ENCODE results near the gene ZNF24. TPM values are rescaled to one million over a fixed set of nuclear protein-coding genes. Genes with fewer than 3 reads are reported as not detected.

The ZNF24 gene
- total and polyA plus RNA-seq, 2 of the 4 experiments (the other 2 are of a cell fraction): 7.6 to 20.8 TPM

DNA sequence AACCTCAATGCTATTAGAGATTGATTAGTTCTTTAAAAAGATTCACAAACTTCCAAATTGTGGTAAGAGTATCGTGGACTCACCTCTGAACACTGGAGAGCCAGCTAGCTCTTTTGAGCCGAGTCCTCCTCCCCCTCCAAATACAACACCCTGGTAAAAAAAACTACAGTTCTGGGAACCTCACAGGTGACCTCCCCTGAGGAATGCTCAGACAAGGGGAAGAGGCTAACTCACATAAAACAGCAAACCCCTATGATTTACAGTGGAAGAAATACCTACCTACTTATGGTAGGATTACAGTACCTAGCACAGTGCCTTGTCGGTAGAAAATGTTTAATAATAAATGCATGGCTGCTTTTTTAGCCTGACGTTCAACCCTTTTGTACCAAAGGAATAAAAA is 8.4 kb downstream of the ZNF24 start:
- Histone ChIP-seq H4K8ac (ENCODE audit: low read depth in 2 of 2, low read length in 2 of 2) (no peak overlapping the region), H3K9me3 (ENCODE audit: control insufficient read depth, insufficient read depth, low read length) (no peaks in the 10 kb centered on the region), H4K5ac (ENCODE audit: low read depth, low read length) (no peak overlapping the region), H2BK20ac (ENCODE audit: low read depth, low read length) (no peak overlapping the region), H3K9me1 (ENCODE audit: insufficient read depth, low read length) (peaks cover 4% of the 10 kb centered on the region; the same call in 1 of the 2 replicates), H3K36me3 (ENCODE audit: control insufficient read depth, insufficient read depth, low read length) (peaks cover 47% of the 10 kb centered on the region), H3K4me2 (ENCODE audit: low read depth, low read length) (no peak overlapping the region), H4K20me1 (ENCODE audit: insufficient read depth, low read length) (peaks cover 29% of the 10 kb centered on the region), H2AK5ac (ENCODE audit: low read depth, low read length) (no peak overlapping the region), H3K9ac (ENCODE audit: low read depth, low read length) (no peak overlapping the region), H3K79me1 (ENCODE audit: low read depth in 1 of 2, low read length in 2 of 2) (peaks cover 26 to 43% of the 10 kb centered on the region in 2 experiments), H2AK9ac (replicated peaks; ENCODE audit: low read depth, low read length, poor library complexity) (no peak overlapping the region), H3K14ac (replicated peaks; ENCODE audit: low read depth, low read length) (no peak overlapping the region), H3K27me3 (ENCODE audit: control insufficient read depth, insufficient read depth, low read length) (no peaks in the 10 kb centered on the region), H3K4me3 (ENCODE audit: insufficient read depth, low read depth, low read length) (no peak overlapping the region), H2BK15ac (ENCODE audit: low read depth, low read length) (no peak overlapping the region), H2BK120ac (ENCODE audit: low read depth, low read length) (no peak overlapping the region), H3K4ac (ENCODE audit: low read depth, low read length) (no peak overlapping the region), H3K56ac (ENCODE audit: extremely low read depth, insufficient read depth, low read length) (no peak overlapping the region), H3K18ac (ENCODE audit: low read depth, low read length) (no peak overlapping the region), H4K91ac (ENCODE audit: insufficient read depth, low read depth, low read length) (no peak overlapping the region), H2BK5ac (ENCODE audit: low read depth, low read length, poor library complexity, severe bottlenecking) (no peak overlapping the region), H3K4me1 (ENCODE audit: control insufficient read depth, insufficient read depth, low read length) (no peaks in the 10 kb centered on the region), H3K23ac (ENCODE audit: low read depth, low read length) (no peak overlapping the region), H3K27ac (ENCODE audit: insufficient read depth, low read length) (no peak overlapping the region), H2AFZ (replicated peaks; ENCODE audit: low read length, poor library complexity) (no peak overlapping the region)
- ChIA-PET CTCF (no interaction called here), POLR2A (ENCODE audit: unreplicated experiment) (no interaction called here)
- ATAC-seq (ENCODE audit: low read depth) (no peak), DNase-seq (no peak)
- intact Hi-C loops (cut with micrococcal nuclease) (no loop called here), in situ Hi-C loops (cut with MboI; ENCODE audit: low sequenced_read_pairs) (no loop called here), dilution Hi-C loops (cut with HindIII; ENCODE audit: low sequenced_read_pairs, unreplicated experiment) (no loop called here)
- BruUV-seq (replicated peaks): no TSS peak
- no CpG with 5 or more reads among the region's 4 CpGs for WGBS, 2 experiments (ENCODE audit: extremely low coverage in 2 of 2, insufficient read length in 1 of 2)
- TF ChIP-seq CEBPB (IDR thresholded peaks at IDR 0.05; ENCODE audit: low read depth, low read length) (no peak), RAD21 (IDR thresholded peaks at IDR 0.05; ENCODE audit: low read length) (no peak), POLR2A (IDR thresholded peaks at IDR 0.05; ENCODE audit: low read depth, low read length) (no peak), MXI1 (IDR thresholded peaks at IDR 0.05; ENCODE audit: borderline replicate concordance, low read depth, low read length) (no peak), CHD1 (IDR thresholded peaks at IDR 0.05; ENCODE audit: low read depth, low read length) (no peak), MAZ (IDR thresholded peaks at IDR 0.05; ENCODE audit: borderline replicate concordance, low read depth, low read length) (no peak), BHLHE40 (IDR thresholded peaks at IDR 0.05; ENCODE audit: low read depth, low read length) (no peak), RCOR1 (IDR thresholded peaks at IDR 0.05; ENCODE audit: insufficient replicate concordance, low read length) (no peak), FOS (IDR thresholded peaks at IDR 0.05; ENCODE audit: low read depth, low read length) (no peak), RFX5 (IDR thresholded peaks at IDR 0.05; ENCODE audit: low read depth, low read length) (no peak)
- TF ChIP-seq, protein P1, sequence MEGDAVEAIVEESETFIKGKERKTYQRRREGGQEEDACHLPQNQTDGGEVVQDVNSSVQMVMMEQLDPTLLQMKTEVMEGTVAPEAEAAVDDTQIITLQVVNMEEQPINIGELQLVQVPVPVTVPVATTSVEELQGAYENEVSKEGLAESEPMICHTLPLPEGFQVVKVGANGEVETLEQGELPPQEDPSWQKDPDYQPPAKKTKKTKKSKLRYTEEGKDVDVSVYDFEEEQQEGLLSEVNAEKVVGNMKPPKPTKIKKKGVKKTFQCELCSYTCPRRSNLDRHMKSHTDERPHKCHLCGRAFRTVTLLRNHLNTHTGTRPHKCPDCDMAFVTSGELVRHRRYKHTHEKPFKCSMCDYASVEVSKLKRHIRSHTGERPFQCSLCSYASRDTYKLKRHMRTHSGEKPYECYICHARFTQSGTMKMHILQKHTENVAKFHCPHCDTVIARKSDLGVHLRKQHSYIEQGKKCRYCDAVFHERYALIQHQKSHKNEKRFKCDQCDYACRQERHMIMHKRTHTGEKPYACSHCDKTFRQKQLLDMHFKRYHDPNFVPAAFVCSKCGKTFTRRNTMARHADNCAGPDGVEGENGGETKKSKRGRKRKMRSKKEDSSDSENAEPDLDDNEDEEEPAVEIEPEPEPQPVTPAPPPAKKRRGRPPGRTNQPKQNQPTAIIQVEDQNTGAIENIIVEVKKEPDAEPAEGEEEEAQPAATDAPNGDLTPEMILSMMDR (conservative IDR thresholded peaks at IDR 0.05; ENCODE audit: low read depth, low read length): no peak
- TF ChIP-seq, protein P2, sequence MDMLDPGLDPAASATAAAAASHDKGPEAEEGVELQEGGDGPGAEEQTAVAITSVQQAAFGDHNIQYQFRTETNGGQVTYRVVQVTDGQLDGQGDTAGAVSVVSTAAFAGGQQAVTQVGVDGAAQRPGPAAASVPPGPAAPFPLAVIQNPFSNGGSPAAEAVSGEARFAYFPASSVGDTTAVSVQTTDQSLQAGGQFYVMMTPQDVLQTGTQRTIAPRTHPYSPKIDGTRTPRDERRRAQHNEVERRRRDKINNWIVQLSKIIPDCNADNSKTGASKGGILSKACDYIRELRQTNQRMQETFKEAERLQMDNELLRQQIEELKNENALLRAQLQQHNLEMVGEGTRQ (IDR thresholded peaks at IDR 0.05; ENCODE audit: low read depth, low read length): no peak
